GM21423 (cell line): ENCODE measurements around the gene SC5D.

ENCODE experiments used
- ATAC-seq: cut with Tn5 transposase; IDR thresholded peaks from one replicate; pipeline ENCODE4 v1.9.1; 2021; ENCODE audit warnings: mild to moderate bottlenecking, moderate library complexity; ENCODE audit not compliant: unreplicated experiment

SC5D gene

GRCh38 chr11:121328176-121328966, 35.8 kb downstream of the SC5D start:
- ATAC-seq = no peak

GRCh38 chr11:121328967-121329679, 36.6 kb downstream of the SC5D start:
- ATAC-seq = no peak

- no peak for ATAC-seq
Observed at GRCh38 chr11:121329781-121330395, 37.3 kb downstream of the SC5D start.

- no peak for ATAC-seq
Observed at GRCh38 chr11:121330614-121331435, 38.3 kb downstream of the SC5D start.

DNA sequence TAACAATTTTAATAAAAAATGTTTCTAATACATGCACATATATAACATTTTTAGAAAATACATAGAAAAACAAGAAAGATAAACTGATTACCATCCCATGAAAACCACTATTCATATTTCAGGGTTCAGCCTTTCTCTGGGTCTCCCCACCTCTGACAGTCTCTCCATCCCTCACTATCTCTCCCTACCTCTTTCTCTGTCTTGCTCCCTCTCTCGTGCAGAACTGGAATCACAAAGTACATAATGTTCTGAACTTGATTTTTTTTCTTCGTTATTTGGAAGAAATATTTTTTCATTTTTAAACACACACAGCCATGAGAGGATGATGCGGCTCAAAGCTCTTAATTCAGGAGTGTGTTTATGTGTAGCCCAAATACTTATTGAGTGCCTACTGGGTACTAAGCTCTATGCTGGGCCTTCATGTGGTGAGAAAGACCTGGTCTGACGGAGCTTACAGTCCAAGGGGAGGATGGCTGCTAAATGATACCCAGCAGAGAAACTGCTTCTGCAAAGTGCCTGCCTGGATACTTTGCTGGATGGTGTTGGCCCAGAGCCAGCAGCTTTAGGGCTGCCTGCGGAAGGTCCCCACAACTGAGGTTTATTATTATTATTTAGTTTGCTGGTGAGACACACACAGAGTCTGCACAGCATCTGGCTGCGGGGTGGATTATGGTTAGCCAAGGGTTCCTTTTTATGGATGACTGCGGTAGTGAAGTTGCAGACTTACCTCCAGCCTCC, 42.6 kb downstream of the SC5D start:
- no peak for ATAC-seq

- ATAC-seq = no peak
Observed at GRCh38 chr11:121336279-121336937, 43.8 kb downstream of the SC5D start.

DNA sequence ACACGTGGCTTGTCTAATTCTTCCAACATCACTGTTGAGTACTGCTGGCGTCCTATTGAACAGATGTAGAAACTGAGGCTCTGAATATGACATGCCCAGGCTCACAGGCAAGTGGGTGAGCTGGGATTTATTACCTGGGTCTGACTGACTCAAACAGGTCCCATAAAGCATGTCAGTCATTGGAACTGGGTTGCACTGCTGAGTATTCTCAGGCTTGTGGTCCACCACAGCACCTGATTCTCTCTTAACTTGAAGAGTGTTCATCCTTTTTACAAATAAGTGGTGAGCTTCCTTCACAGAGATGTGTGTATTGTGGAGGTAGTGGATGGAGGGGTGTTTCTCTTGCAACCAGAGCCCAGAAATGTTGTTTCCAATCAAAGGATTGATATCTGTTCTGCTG, 44.5 kb downstream of the SC5D start:
- peak; percentile 45 for ATAC-seq

GRCh38 chr11:121337740-121338272, 45.2 kb downstream of the SC5D start:
- no peak for ATAC-seq

GRCh38 chr11:121338536-121338935, 46.0 kb downstream of the SC5D start:
- no peak for ATAC-seq

GRCh38 chr11:121340032-121340580, 47.5 kb downstream of the SC5D start:
- ATAC-seq = no peak

DNA sequence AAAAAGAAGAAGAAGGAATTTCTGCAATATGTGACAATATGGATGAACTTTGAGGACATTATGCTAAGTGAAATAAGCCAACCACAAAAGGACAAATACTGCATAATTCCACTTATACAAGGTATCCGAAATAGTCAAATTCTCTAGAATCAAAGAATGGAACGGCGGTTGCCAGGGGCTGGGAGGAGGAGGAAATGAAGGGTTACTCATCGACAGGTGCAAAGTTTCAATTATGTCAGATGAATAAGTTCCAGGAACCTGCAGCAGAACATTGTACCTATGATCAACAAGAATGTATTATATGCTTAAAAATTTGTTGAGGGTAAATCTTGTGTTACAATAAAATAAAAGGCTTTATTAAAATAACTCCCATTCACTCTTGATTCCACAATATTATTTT, 49.0 kb downstream of the SC5D start:
- no peak for ATAC-seq

GRCh38 chr11:121344824-121345223, 52.3 kb downstream of the SC5D start:
- no peak for ATAC-seq

- no peak for ATAC-seq
Observed at GRCh38 chr11:121347094-121347493, 54.5 kb downstream of the SC5D start.

DNA sequence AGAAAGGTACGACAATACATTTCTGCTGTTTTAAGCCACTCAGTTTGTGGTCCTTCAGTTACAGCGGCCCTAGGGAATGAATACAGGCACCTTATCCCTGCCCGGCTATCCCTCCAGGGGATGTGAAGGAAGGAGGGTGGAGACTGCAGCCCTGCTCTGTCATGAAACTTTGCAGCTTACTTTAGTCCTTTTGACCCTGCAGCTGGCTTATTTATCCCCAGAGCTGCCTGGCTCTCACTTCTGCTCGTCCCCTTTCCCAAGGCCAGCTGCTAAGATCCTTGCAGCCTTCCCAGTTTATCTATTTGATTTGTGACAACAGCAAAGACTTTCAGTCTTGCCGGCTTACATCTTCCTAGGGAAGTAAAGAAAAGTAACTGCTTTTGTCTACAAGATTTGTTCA, 55.2 kb downstream of the SC5D start:
- ATAC-seq = no peak

- no peak for ATAC-seq
Observed at GRCh38 chr11:121348220-121348875, 55.8 kb downstream of the SC5D start.

- no peak for ATAC-seq
Observed at GRCh38 chr11:121349790-121350189, 57.2 kb downstream of the SC5D start.

DNA sequence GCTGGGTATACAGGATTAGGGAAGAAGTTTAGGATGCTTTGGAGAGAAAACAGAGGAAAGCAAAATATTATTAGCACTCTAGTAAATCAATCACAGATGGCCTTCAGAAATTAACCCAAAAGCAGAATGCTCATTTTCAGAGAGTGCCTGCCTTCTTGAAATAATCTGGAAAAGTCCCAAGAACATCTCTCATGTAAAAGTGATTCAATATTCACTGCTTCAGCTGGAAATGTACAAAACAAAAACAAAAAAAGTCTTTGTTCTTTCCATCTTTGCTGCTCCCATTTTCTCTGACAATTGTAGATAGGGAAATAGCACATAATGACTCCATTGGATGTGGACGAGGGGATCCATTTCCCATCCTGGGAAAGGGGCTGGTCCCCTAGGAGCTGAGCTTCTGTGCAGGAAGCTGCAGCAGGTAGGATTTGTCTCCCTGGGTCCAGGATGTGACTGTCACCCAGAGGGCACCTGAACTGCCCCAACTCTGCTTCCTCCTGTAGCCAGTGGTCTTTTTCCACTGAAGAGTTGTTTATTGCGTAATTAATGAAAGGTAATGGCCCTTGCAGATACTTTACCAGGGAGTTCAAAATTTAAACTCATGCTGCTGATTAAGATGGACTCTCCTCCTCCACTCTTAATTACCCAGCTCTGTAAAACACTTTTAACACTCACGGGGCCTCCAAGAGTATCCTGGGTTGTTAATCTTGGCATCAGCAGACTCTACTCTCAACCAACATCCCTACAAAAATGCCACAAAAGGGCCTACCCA, 57.9 kb downstream of the SC5D start:
- no peak for ATAC-seq

GRCh38 chr11:121351083-121351630, 58.6 kb downstream of the SC5D start:
- no peak for ATAC-seq
